Limb (tissue), 2 donors: ENCODE results near the gene NMNAT2.
A peak's percentile ranks its signal among the peaks of the same experiment; 100 is the strongest.

Source experiments
- DNase-seq, 2 donors: peaks; one replicate each; pipeline ENCODE4 v3.0.0-alpha.2; 2016; ENCODE audit errors: extremely low spot score in 2 of 2

NMNAT2 gene

GRCh38 chr1:183366116-183366515, 52.1 kb downstream of the NMNAT2 start:
- DNase-seq: no peak

GRCh38 chr1:183365676-183366075, 52.5 kb downstream of the NMNAT2 start:
- DNase-seq: no peak

- DNase-seq: no peak
Observed at GRCh38 chr1:183365093-183365492, 53.1 kb downstream of the NMNAT2 start.

GRCh38 chr1:183363972-183364371, 54.2 kb downstream of the NMNAT2 start:
- DNase-seq: no peak

GRCh38 chr1:183361081-183361480, 57.1 kb downstream of the NMNAT2 start:
- no peak for DNase-seq

GRCh38 chr1:183360473-183360872, 57.7 kb downstream of the NMNAT2 start:
- DNase-seq: peak in 1 of 2 donors; percentile 68

- DNase-seq: no peak
Observed at GRCh38 chr1:183356534-183357182, 61.5 kb downstream of the NMNAT2 start.

GRCh38 chr1:183355797-183356196, 62.4 kb downstream of the NMNAT2 start:
- DNase-seq: no peak

- DNase-seq: no peak
Observed at GRCh38 chr1:183355181-183355580, 63.0 kb downstream of the NMNAT2 start.

GRCh38 chr1:183353597-183353996, 64.6 kb downstream of the NMNAT2 start:
- DNase-seq: no peak

- peak; percentile 41 to 71 for DNase-seq
Observed at GRCh38 chr1:183349201-183349711, 68.9 kb downstream of the NMNAT2 start.

GRCh38 chr1:183346276-183346732, 71.9 kb downstream of the NMNAT2 start:
- no peak for DNase-seq

GRCh38 chr1:183339556-183340167, 78.5 kb downstream of the NMNAT2 start:
- no peak for DNase-seq

- peak; percentile 29 to 75 for DNase-seq
Observed at GRCh38 chr1:183331091-183331742, 87.0 kb downstream of the NMNAT2 start.

GRCh38 chr1:183330335-183330734, 87.8 kb downstream of the NMNAT2 start:
- no peak for DNase-seq

GRCh38 chr1:183328371-183328770, 89.8 kb downstream of the NMNAT2 start:
- no peak for DNase-seq

- DNase-seq: no peak
Observed at GRCh38 chr1:183327434-183328290, 90.5 kb downstream of the NMNAT2 start.

GRCh38 chr1:183323849-183324683, 94.1 kb downstream of the NMNAT2 start:
- no peak for DNase-seq

- DNase-seq: no peak
Observed at GRCh38 chr1:183319606-183320005, 98.6 kb downstream of the NMNAT2 start.

- DNase-seq: no peak
Observed at GRCh38 chr1:183319051-183319450, 99.1 kb downstream of the NMNAT2 start.

- peak; percentile 36 to 49 for DNase-seq
Observed at GRCh38 chr1:183318433-183318832, 99.7 kb downstream of the NMNAT2 start.
